Activated CD4-positive, CD25-positive, alpha-beta regulatory T cell (primary cell): ENCODE data around the gene CHAF1B.

Experiments used
- DNase-seq, 4 experiments: peaks; one replicate each; lab custom pipeline; 2025; lab: John Stamatoyannopoulos, UW

Gene CHAF1B

DNA sequence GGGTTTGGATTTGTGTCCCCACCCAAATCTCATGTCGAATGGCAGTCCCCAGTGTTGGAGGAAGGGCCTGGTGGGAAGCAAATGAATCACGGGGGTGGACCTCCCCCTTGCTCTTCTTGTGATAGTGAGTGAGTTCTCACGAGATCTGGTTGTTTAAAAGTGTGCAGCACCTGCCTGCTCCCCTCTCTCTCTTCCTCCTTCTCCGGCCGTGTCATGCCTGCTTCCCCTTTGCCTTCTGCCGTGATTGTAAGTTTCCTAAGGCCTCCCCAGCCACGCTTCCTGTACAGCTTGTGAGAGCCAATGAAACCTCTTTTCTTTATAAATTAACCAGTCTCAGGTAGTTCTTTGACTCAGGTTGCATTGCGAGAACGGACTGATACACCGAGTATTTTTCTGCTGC, 78.8 kb downstream of the CHAF1B start:
- no peak for DNase-seq

DNA sequence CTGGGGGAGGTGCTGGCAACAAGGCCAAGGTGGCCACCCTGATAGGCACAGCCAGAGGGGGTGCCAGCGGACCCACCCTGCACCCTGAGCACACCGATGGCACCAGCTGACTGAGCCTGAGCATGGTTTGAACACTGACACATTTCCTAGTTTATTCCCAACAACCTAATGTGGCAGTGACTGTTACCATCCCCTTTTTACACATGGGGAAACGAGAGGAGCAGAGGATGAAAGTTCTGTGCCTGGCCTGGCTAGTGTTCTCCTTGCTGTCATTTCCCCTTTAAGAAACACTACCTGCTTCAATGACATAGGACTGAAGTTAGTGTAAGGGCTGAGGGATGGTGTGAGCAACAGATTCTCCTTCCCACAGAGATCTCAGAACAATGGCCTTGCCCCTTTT, 79.4 kb downstream of the CHAF1B start:
- DNase-seq: no peak

DNA sequence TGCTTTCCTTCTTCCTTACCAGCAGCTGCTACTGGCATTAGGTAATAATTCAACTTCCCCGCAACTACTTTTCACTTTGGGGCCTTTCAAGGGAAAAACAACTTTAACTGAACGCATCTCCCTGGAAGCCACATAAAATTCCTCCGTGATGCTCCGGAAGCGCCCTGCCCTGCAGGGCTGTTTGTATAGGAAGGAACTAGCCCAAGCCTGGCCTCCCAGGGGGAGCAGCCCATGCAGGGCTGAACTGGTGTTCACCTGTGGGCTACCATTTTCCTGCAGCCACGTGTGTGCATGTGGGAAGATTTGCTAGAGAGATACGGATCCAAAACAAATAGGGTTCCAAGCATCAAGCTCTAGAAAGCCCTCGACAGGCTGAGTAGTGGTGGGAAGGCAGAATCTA, 80.3 kb downstream of the CHAF1B start:
- DNase-seq: no peak

- DNase-seq: no peak
These were observed 80.9 kb downstream of the CHAF1B start for GRCh38 chr21:36466061-36466511.
